Measurements from ENCODE around the gene SLC6A6.

DNA sequence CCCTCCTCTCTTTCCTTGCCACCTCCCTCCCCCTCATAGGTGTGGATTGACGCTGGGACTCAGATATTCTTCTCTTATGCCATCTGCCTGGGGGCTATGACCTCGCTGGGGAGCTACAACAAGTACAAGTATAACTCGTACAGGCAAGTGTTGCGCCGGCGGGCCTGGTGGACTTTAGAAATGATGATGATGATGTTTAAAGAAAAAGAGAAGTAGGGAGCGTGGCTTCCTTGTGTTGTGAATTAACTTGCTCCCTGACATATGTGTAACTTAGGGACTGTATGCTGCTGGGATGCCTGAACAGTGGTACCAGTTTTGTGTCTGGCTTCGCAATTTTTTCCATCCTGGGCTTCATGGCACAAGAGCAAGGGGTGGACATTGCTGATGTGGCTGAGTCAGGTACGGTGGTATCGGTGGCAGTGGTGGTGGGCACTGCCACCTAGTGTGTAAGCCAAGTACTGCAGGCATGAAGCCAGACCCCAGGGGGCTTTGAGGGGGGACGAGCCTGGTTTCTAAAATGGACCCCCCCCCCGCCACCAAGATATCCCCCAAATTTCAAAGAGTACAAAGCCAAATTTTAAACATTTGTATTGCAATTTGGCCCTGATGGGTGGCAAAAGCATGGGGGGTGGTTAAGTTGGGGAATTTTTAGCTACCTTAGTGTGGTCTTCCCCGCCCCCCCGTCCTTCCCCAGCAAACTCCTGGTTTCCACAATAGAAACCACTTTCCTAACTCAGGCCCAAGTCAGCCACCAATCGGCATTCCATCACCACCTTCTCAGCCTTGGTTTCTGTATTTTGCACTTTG is 65.6 kb downstream of the SLC6A6 start:
- TF ChIP-seq POLR2A (IDR thresholded peaks at IDR 0.05; ENCODE audit: low read length), result no peak
- no peak for TF ChIP-seq GATA1 (IDR thresholded peaks at IDR 0.05; ENCODE audit: low read depth, low read length)

All from erythroblast (primary cell).